Heart left ventricle (tissue), 16 donors: ENCODE measurements around the gene USP53. TPM values are rescaled to one million over a fixed set of nuclear protein-coding genes. Genes with fewer than 3 reads are reported as not detected.
"Not testable (repeated sequence)": the region's sequence is repeated elsewhere in the genome, so short reads cannot be mapped to it uniquely, and the experiment has no call there.

ENCODE experiments used
- ATAC-seq, 4 donors: fragments of 200-7000 bp; cut with Tn5 transposase; one replicate each; pipeline ENCODE4 v1.9.1; 2020 to 2022; ENCODE audit warnings: moderate library complexity in 4 of 4, mild to moderate bottlenecking in 3 of 4, moderate number of reproducible peaks in 1 of 4
- DNase-seq, 5 donors: peaks; one replicate each; pipeline ENCODE4 v3.0.0-alpha.2; 2020
- H3K27ac ChIP-seq, 12 donors: fragments of 200-600 bp; sonication (generic) in 4 of 12; one replicate each; pipeline versions ENCODE4 v1.5.0 to v1.8.0; 2016 to 2022; ENCODE audit warnings: mild to moderate bottlenecking in 2 of 12
- H3K27me3 ChIP-seq, 9 donors: fragments of 200-600 bp; sonication (generic) in 2 of 9; one replicate each; pipeline versions ENCODE4 v1.5.1 to v1.8.0; 2016 to 2022; ENCODE audit warnings: mild to moderate bottlenecking in 3 of 9
- H3K36me3 ChIP-seq, 9 donors: fragments of 200-600 bp; sonication (generic) in 2 of 9; one replicate each; pipeline versions ENCODE4 v1.5.0 to v1.8.0; 2018 to 2022; ENCODE audit warnings: mild to moderate bottlenecking in 2 of 9
- H3K4me1 ChIP-seq, 12 donors: fragments of 200-600 bp; sonication (generic) in 4 of 12; one replicate each; pipeline versions ENCODE4 v1.5.0 to v1.8.0; 2016 to 2022; ENCODE audit warnings: mild to moderate bottlenecking in 3 of 12
- H3K4me3 ChIP-seq, 12 donors: fragments of 200-600 bp; sonication (generic) in 4 of 12; one replicate each; pipeline versions ENCODE4 v1.5.0 to v1.8.0; 2017 to 2022; ENCODE audit warnings: mild to moderate bottlenecking in 9 of 12, moderate library complexity in 4 of 12
- H3K9me3 ChIP-seq, 12 donors: fragments of 200-600 bp; sonication (generic) in 4 of 12; one replicate each; pipeline versions ENCODE4 v1.5.0 to v1.8.0; 2016 to 2022; ENCODE audit warnings: mild to moderate bottlenecking in 1 of 12
- CTCF ChIP-seq, 12 donors: fragments of 200-600 bp; sonication (generic) in 4 of 12; IDR thresholded peaks; one replicate each; pipeline versions ENCODE4 v1.5.0 to v1.8.0; 2018 to 2022; ENCODE audit warnings: antibody characterized with exemption in 12 of 12, mild to moderate bottlenecking in 5 of 12
- POLR2A ChIP-seq, 2 donors: fragments of 450-650 bp; IDR thresholded peaks; one replicate each; pipeline ENCODE4 v1.6.1; 2017; ENCODE audit warnings: antibody characterized with exemption in 2 of 2, mild to moderate bottlenecking in 2 of 2, moderate library complexity in 2 of 2
- WGBS, 4 donors: extraction: QIAGEN DNeasy Blood & Tissue Kit in 2 of 4; methylation state at CpG; one replicate each; pipeline versions ENCODE4 v1.1.5 to v1.1.7; 2013 to 2018; 5-methylcytosine and 5-hydroxymethylcytosine counted together
- intact Hi-C, 10 donors: fragments of 100-400 bp; cut with DNase I; formaldehyde crosslinking; loops; one replicate each; pipeline versions ENCODE4 v1.11.1 to v1.14.2; 2022
- polyA plus RNA-seq, 2 donors: library from polyadenylated mRNA; stranded (reverse); fragments of 200-250 nt; gene quantifications; one replicate each; pipeline ENCODE4 v1.2.3, GENCODE V29; 2013
- total RNA-seq, 9 donors: library from RNA; depleted of rRNA in 2 of 9; stranded (reverse); fragments of >200 nt in 2 of 9; fragmentation: NEBNext Ultra II Directional in 3 of 9; extraction: Animal tissue kit (Norgen Biotek cat#: 25700) in 3 of 9; gene quantifications; one replicate each; pipeline versions ENCODE4 v1.1.0 to v1.2.4, GENCODE V29; 2016 to 2023
- donor health status: ischemic (EF 13 %, LVEDD 7.1; RV severe dilation, severe dysfunction).
- donor health status: healthy with polysubstance abuse.
- donor health status: DM: no; HTN: yes; CAD: no.
- donor health status: DM: no; HTN: no; CAD: no.
- donor health status: ischemic (EF 25% LVEDD 6.9; RV normal size, moderate dysfunction).
- donor health status: ischemic (EF 25% LVEDD 5.7; RV mildly dilated, moderate dysfunction).
- donor health status: healthy.
- donor health status: DM: yes; HTN: yes; CAD: no.
- donor health status: ischemic (EF 35%, LVEDD 5.7; RV mildly dilated, moderate dysfunction).
- donor health status: nonischemic (EF 11% LVEDD 7.7; RV severe dilation, severe dysfunction).
- donor health status: DM: yes; HTN: yes; CAD: no.
- donor health status: PGD.
- donor health status: ischemic (EF 29% LVEDD 5.4; RV normal size, mild dysfunction).
- donor health status: nonischemic (EF 23%, LVEDD 6.1; RV moderate dilation, normal function).

The USP53 gene
- total and polyA plus RNA-seq, 11 donors: 24.2 to 52.9 (median 43.7) TPM

- DNase-seq (no peak), ATAC-seq (no peak)
- intact Hi-C loops: loop anchor here in 1 of 10 donors (5.0 kb wide), 1 partner anchor 107 kb away; no protein-coding TSS in a partner anchor
- H3K9me3 ChIP-seq: no peaks in the 10 kb centered on the region
- TF ChIP-seq POLR2A (IDR thresholded peaks at IDR 0.05): no peak
- TF ChIP-seq CTCF (IDR thresholded peaks at IDR 0.05): no peak
- no peak overlapping the region for H3K27ac ChIP-seq
- H3K36me3 ChIP-seq: peaks cover 0 to 97% (median 36%) of the 10 kb centered on the region in 9 donors
- 84 to 89% (median 88%) methylated on average over 1 of the region's 1 CpG for WGBS, 4 donors
- no peak overlapping the region for H3K4me3 ChIP-seq
- H3K4me1 ChIP-seq: no peaks in the 10 kb centered on the region
- H3K27me3 ChIP-seq: no peaks in the 10 kb centered on the region
Measured at GRCh38 chr4:119264743-119265142, 52.2 kb downstream of the USP53 start.

DNA sequence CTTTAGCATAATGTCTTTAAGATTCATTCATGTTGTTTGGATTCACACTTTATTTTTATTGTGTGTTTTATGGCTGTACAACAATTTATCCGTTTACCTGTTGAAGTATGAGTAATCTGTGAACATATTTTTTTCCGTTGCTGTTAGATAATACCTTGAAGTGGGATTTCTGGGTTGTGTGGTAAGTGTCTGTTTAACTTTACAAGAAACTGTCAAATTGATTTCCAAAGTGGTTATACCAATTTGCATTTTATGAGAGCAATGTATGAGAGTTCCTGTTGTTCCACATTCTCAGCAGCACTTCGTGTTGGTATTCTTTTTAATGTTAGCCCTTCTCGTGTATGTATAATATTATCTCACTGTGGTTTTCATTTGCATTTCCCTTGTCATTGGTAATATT is 53.6 kb downstream of the USP53 start:
- H3K4me3 ChIP-seq: no peak overlapping the region
- 75 to 80% (median 79%) methylated on average over 4 of the region's 4 CpGs for WGBS, 4 donors
- no peak for DNase-seq
- ATAC-seq: no peak
- H3K27ac ChIP-seq: no peak overlapping the region
- H3K36me3 ChIP-seq: peaks cover 0 to 97% (median 36%) of the 10 kb centered on the region in 9 donors
- no peak for TF ChIP-seq CTCF (IDR thresholded peaks at IDR 0.05)
- no peak for TF ChIP-seq POLR2A (IDR thresholded peaks at IDR 0.05)
- no peaks in the 10 kb centered on the region for H3K9me3 ChIP-seq
- no peaks in the 10 kb centered on the region for H3K4me1 ChIP-seq
- H3K27me3 ChIP-seq: no peaks in the 10 kb centered on the region
- intact Hi-C loops: no loop called here

GRCh38 chr4:119268466-119268865 is 56.0 kb downstream of the USP53 start:
- DNase-seq (no peak), ATAC-seq (no peak)
- WGBS, 4 donors: 89 to 93% (median 91%) methylated on average over 3 of the region's 3 CpGs
- Histone ChIP-seq H3K27me3 (no peaks in the 10 kb centered on the region), H3K4me1 (peaks cover 0 to 8% (median 0%) of the 10 kb centered on the region in 12 donors), H3K9me3 (no peaks in the 10 kb centered on the region), H3K27ac (no peak overlapping the region), H3K36me3 (peaks cover 0 to 97% (median 36%) of the 10 kb centered on the region in 9 donors), H3K4me3 (no peak overlapping the region)
- intact Hi-C loops: no loop called here
- TF ChIP-seq CTCF (IDR thresholded peaks at IDR 0.05) (no peak), POLR2A (IDR thresholded peaks at IDR 0.05) (no peak)

GRCh38 chr4:119271361-119272085 is 59.0 kb downstream of the USP53 start:
- ATAC-seq (no peak), DNase-seq (no peak)
- Histone ChIP-seq H3K9me3 (no peaks in the 10 kb centered on the region), H3K36me3 (peaks cover 0 to 75% (median 27%) of the 10 kb centered on the region in 9 donors), H3K27ac (peak overlapping the region in 1 of 12 donors; percentile 13), H3K4me3 (no peak overlapping the region), H3K27me3 (no peaks in the 10 kb centered on the region), H3K4me1 (peaks cover 0 to 8% (median 0%) of the 10 kb centered on the region in 12 donors)
- 59 to 65% (median 62%) methylated on average over 6 of the region's 6 CpGs for WGBS, 4 donors
- intact Hi-C loops: no loop called here
- TF ChIP-seq CTCF (IDR thresholded peaks at IDR 0.05) (no peak), POLR2A (IDR thresholded peaks at IDR 0.05) (no peak)

- H3K27ac ChIP-seq, H3K27me3 ChIP-seq, H3K4me3 ChIP-seq, ATAC-seq, DNase-seq, H3K9me3 ChIP-seq, intact Hi-C loops: not testable (repeated sequence)
- peaks cover 2 to 35% (median 14%) of the 10 kb centered on the region in 12 donors for H3K4me1 ChIP-seq
- peaks cover 0 to 12% (median 0%) of the 10 kb centered on the region in 9 donors for H3K36me3 ChIP-seq
- 88 to 96% (median 90%) methylated on average over 15 to 19 of the region's 19 CpGs for WGBS, 4 donors
Measured at GRCh38 chr4:119279541-119279940, 67.0 kb downstream of the USP53 start.

- ATAC-seq, DNase-seq, H3K4me3 ChIP-seq, H3K9me3 ChIP-seq, H3K27me3 ChIP-seq, H3K27ac ChIP-seq: not testable (repeated sequence)
- intact Hi-C loops: loop anchor here in 8 of 10 donors (5.0 to 10.0 kb wide), 15 partner anchors 33 to 535 kb away; partner anchors contain the start of gene USP53 (in 2 of the 8)
- WGBS, 4 donors: 96 to 98% (median 96%) methylated on average over 12 of the region's 12 CpGs
- H3K4me1 ChIP-seq: peaks cover 2 to 39% (median 14%) of the 10 kb centered on the region in 12 donors
- peaks cover 0 to 12% (median 0%) of the 10 kb centered on the region in 9 donors for H3K36me3 ChIP-seq
Measured at GRCh38 chr4:119279945-119280344, 67.4 kb downstream of the USP53 start.
